HepG2 (cell line): ENCODE measurements around the gene OBI1.

Experiments used
- CREM ChIP-seq, 2 experiments: sonication (generic) in 1 of 2; formaldehyde crosslinking in 1 of 2; IDR thresholded peaks; 2 replicates each; pipeline versions ENCODE4 v1.4.0 to v1.6.1; 2016 to 2020; ENCODE audit warnings: antibody characterized with exemption in 1 of 2, mild to moderate bottlenecking in 1 of 2, missing genetic modification reagents in 1 of 2
- KDM5B ChIP-seq: sonication (generic); formaldehyde crosslinking; IDR thresholded peaks from 2 replicates; pipeline ENCODE4 v1.4.0; 2020; ENCODE audit warnings: missing genetic modification reagents, mild to moderate bottlenecking, borderline replicate concordance
- POLR2A ChIP-seq, 2 experiments: IDR thresholded peaks; 2 replicates each; pipeline ENCODE4 v1.6.1; 2011; ENCODE audit warnings: low read depth in 2 of 2, low read length in 2 of 2, mild to moderate bottlenecking in 1 of 2, moderate library complexity in 1 of 2; ENCODE audit not compliant: insufficient read depth in 1 of 2
- SP1 ChIP-seq, 2 experiments: fragments of 450-650 bp in 1 of 2; sonication (generic) in 1 of 2; formaldehyde crosslinking in 1 of 2; IDR thresholded peaks; 2 replicates each; pipeline versions ENCODE4 v1.4.0 to v1.6.1; 2016 to 2020; ENCODE audit warnings: missing genetic modification reagents in 1 of 2
- ZNF121 ChIP-seq: sonication (generic); formaldehyde crosslinking; IDR thresholded peaks from 2 replicates; pipeline ENCODE4 v1.5.0; 2020; ENCODE audit warnings: mild to moderate bottlenecking, missing genetic modification reagents
- TF ChIP-seq, protein P1 (sequence below): sonication (generic); formaldehyde crosslinking; IDR thresholded peaks from 2 replicates; pipeline ENCODE4 v1.5.0; 2020; ENCODE audit warnings: mild to moderate bottlenecking, missing genetic modification reagents

DNA sequence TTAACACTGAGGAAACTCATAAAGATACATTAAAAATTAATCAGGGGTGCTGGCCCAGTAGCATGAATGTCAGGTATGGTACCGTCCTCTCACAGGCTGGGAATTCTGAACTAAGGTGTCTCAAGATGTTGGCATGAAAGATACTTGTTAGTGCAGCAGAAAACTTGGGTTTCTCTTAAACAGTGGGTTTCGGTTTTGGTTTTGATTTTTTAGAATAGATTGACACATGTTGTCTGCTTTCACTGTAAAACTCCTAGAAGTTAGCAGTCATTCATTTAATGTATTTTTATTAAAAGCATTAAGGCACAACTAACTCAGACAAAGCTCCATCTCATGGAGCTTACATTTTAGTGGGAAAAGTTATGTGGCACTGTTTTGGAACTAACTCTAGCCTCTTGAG, 3.5 kb upstream of the OBI1 start:
- TF ChIP-seq CREM (IDR thresholded peaks at IDR 0.05) (no peak), CREM (CRISPR knock-in tag; IDR thresholded peaks at IDR 0.05) (no peak), ZNF121 (no peak), KDM5B (no peak), SP1 (IDR thresholded peaks at IDR 0.05) (no peak), SP1 (CRISPR knock-in tag; IDR thresholded peaks at IDR 0.05) (no peak), POLR2A (IDR thresholded peaks at IDR 0.05; ENCODE audit: insufficient read depth in 1 of 2, low read depth in 2 of 2, low read length in 2 of 2) (no peak)
- TF ChIP-seq, protein P1, sequence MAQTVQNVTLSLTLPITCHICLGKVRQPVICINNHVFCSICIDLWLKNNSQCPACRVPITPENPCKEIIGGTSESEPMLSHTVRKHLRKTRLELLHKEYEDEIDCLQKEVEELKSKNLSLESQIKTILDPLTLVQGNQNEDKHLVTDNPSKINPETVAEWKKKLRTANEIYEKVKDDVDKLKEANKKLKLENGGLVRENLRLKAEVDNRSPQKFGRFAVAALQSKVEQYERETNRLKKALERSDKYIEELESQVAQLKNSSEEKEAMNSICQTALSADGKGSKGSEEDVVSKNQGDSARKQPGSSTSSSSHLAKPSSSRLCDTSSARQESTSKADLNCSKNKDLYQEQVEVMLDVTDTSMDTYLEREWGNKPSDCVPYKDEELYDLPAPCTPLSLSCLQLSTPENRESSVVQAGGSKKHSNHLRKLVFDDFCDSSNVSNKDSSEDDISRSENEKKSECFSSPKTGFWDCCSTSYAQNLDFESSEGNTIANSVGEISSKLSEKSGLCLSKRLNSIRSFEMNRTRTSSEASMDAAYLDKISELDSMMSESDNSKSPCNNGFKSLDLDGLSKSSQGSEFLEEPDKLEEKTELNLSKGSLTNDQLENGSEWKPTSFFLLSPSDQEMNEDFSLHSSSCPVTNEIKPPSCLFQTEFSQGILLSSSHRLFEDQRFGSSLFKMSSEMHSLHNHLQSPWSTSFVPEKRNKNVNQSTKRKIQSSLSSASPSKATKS: no peak
